ENCODE measurements around the gene CYB561.

GRCh38 chr17:63442074-63442473 lies 4.0 kb downstream of the CYB561 start:
- TF ChIP-seq SP1 (IDR thresholded peaks at IDR 0.05) (no peak), ZNF384 (IDR thresholded peaks at IDR 0.05) (no peak), NFRKB (IDR thresholded peaks at IDR 0.05) (no peak), FOXM1 (IDR thresholded peaks at IDR 0.05; ENCODE audit: borderline replicate concordance) (no peak), BHLHE40 (IDR thresholded peaks at IDR 0.05; ENCODE audit: borderline replicate concordance) (no peak), FOXK2 (IDR thresholded peaks at IDR 0.05) (no peak), CTBP1 (IDR thresholded peaks at IDR 0.05; ENCODE audit: borderline replicate concordance) (no peak), ARNT (IDR thresholded peaks at IDR 0.05) (no peak), FOXA1 (IDR thresholded peaks at IDR 0.05) (no peak)

Data from HEK293T (cell line).